Fibroblast of the aortic adventitia (primary cell): Measurements from ENCODE around the gene PHF2. TPM values are rescaled to one million over a fixed set of nuclear protein-coding genes. Genes with fewer than 3 reads are reported as not detected.

Experiments used
- DNase-seq: peaks from one replicate; pipeline ENCODE4 v3.0.0-alpha.2; 2010; ENCODE audit warnings: low read depth
- H3K4me3 ChIP-seq: 2 replicates; pipeline ENCODE4 v1.5.1; 2011; ENCODE audit warnings: low read depth, mild to moderate bottlenecking, control low read depth, low read length, moderate library complexity
- CTCF ChIP-seq: IDR thresholded peaks from 2 replicates; pipeline ENCODE4 v1.5.1; 2011; ENCODE audit warnings: mild to moderate bottlenecking, low read length, control low read depth, inconsistent platforms; ENCODE audit not compliant: insufficient read depth
- total RNA-seq: library from RNA; depleted of rRNA; stranded (reverse); fragments of >200 nt; gene quantifications from 2 replicates; pipeline ENCODE4 v1.2.3, GENCODE V29; 2012; ENCODE audit warnings: low replicate concordance

The PHF2 gene
- total RNA-seq, 1 donor, result 14.2 TPM

- no peak for DNase-seq
- no peak for TF ChIP-seq CTCF
- H3K4me3 ChIP-seq, result no peak overlapping the region
Measured at GRCh38 chr9:93648181-93648580, 71.8 kb downstream of the PHF2 start.

GRCh38 chr9:93648836-93649235 is 72.5 kb downstream of the PHF2 start:
- no peak for DNase-seq
- no peak for TF ChIP-seq CTCF
- H3K4me3 ChIP-seq, result no peak overlapping the region

- no peak for DNase-seq
- no peak overlapping the region for H3K4me3 ChIP-seq
- no peak for TF ChIP-seq CTCF
Measured at GRCh38 chr9:93649610-93650261, 73.4 kb downstream of the PHF2 start.

- TF ChIP-seq CTCF, result no peak
- no peak for DNase-seq
- H3K4me3 ChIP-seq, result no peak overlapping the region
Measured at GRCh38 chr9:93650448-93650847, 74.1 kb downstream of the PHF2 start.

GRCh38 chr9:93651521-93651950 is 75.2 kb downstream of the PHF2 start:
- DNase-seq, result no peak
- TF ChIP-seq CTCF, result no peak

GRCh38 chr9:93652604-93653592 is 76.5 kb downstream of the PHF2 start:
- TF ChIP-seq CTCF, result no peak
- DNase-seq, result no peak
- H3K4me3 ChIP-seq, result no peak overlapping the region

More at GRCh38 chr9:93651521-93651950, 75.2 kb downstream of the PHF2 start:
- H3K4me3 ChIP-seq, result no peak overlapping the region
